ENCODE data around the gene DNMT1. TPM values are rescaled to one million over a fixed set of nuclear protein-coding genes. Genes with fewer than 3 reads are reported as not detected.
"Not testable (repeated sequence)": the region's sequence is repeated elsewhere in the genome, so short reads cannot be mapped to it uniquely, and the experiment has no call there.

The DNMT1 gene
- total RNA-seq, 2 donors from 2014 or later: 43.2 to 59.2 TPM

DNA sequence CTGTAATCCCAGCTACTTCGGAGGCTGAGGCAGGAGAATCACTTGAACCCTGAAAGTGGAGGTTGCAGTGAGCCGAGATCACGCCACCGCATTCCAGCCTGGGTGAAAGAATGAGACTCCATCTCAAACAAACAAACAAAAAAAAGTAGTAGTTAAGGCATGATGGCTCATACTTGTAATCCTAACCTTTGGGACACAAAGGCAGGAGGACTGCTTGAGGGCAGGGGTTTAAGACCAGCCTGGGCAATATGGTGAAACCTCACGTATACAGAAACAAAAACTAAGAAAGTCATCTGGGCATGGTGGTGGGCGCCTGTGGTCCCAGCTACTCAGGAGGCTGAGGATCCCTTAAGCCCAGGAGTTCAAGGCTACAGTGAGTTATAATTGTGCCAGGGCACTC lies 1.8 kb downstream of the DNMT1 start:
- intact Hi-C loops (cut with DNase I): loop anchor here in 1 of 2 donors (5.0 kb wide), 1 partner anchor 39 kb away; the partner anchor contains the start of gene S1PR2
- no peak for DNase-seq (ENCODE audit: low spot score)

DNA sequence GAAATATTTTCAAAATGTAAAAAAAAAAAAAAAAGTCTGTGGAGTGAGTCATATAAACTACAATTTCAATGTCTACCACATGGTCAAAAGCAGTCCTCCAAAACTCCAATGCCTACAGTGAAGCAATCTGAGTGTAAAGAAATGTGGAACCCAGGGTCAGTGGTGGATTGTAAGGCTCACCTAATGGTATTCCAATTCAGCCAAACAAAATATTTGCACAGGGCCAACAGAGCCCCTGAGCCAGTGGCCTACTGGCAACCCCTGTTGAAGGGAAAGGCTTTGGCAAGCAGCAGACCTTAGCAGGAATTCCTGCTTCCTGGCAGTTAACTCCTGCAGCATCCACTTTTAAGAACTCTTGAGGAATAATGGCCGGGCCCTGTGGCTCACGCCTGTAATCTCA lies 3.4 kb downstream of the DNMT1 start:
- DNase-seq (ENCODE audit: low spot score): no peak
- intact Hi-C loops (cut with DNase I): loop anchor here in 1 of 2 donors (5.0 kb wide), 1 partner anchor 41 kb away; the partner anchor contains the start of gene S1PR2

DNA sequence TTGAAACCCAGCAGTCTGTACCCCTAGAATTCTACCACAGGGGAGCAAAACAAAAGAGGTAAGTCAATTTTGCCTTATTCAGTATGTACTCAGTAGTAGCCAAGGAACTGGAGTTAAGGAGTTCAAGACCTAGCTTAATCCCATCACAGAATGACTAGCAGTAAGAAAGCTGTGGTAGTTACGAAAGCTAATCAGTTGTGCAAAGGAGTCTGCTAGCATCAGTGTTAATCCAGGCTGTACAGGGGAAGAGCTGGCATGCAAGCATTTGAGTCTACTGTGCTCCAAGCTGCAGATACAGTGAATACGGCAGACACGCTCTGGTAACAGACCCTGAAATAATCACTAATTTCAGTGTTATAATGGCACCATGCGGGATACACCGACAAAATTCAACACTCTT lies 4.7 kb downstream of the DNMT1 start:
- intact Hi-C loops (cut with DNase I): loop anchor here in 1 of 2 donors (5.0 kb wide), 1 partner anchor 42 kb away; the partner anchor contains the start of gene S1PR2
- no peak for DNase-seq (ENCODE audit: low spot score)

DNA sequence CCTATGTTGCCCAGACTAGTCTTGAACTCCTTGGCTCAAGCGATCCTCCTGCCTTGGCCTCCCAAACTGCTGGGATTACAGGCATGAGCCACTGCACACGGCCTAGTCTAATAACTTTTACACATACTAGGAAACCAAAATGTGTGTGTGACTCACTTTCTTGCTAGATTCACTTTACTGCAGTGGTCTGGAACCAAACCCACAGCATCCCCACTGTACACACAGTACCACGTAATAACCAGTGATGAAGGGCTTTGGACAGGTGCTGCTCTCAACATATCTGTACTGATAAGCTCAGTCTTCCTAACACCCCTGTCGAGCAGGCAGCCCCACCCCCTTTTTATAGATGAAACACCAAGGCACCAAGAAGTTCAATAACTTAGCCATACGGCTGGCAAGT lies 5.1 kb downstream of the DNMT1 start:
- intact Hi-C loops (cut with DNase I): loop anchor here in 1 of 2 donors (5.0 kb wide), 1 partner anchor 43 kb away; the partner anchor contains the start of gene S1PR2
- no peak for DNase-seq (ENCODE audit: low spot score)

DNA sequence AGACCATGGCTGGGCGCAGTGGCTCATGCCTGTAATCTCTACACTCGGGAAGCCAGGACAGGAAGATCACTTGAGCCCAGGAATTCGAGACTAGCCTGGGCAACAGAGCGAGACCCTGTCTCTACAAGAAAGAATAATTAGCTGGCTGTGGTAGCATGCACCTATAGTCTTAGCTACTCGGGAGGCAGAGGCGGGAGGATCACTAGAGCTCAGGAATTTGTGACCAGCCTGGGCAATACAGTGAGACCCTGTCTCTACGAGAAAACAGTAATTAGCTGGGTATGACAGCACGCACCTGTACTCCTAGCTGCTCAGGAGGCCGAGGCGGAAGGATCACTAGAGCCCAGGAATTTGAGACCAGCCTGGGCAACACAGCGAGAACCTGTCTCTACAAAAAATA lies 7.4 kb downstream of the DNMT1 start:
- intact Hi-C loops (cut with DNase I): no loop called here
- DNase-seq (ENCODE audit: low spot score): no peak

DNA sequence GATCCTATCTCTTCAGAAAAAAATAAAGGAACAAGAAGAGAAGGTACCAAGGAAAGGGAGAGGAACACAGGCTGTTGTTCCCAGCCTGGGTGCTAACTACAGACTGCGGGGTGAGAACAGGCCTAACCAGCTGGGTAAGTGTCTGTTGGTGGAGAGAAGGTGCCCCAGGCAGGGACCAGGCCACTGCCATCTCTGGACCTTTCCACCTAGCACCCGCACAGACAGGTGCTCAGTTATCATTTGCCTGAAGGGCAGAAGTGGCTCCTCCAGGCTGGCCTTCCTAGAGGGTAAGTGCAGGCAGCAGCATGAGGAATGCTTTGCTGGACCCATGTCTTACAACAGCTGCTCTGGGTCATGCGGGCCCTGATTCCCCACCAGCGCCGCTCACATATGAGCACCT lies 10.1 kb downstream of the DNMT1 start:
- no peak for DNase-seq (ENCODE audit: low spot score)
- intact Hi-C loops (cut with DNase I): no loop called here

DNA sequence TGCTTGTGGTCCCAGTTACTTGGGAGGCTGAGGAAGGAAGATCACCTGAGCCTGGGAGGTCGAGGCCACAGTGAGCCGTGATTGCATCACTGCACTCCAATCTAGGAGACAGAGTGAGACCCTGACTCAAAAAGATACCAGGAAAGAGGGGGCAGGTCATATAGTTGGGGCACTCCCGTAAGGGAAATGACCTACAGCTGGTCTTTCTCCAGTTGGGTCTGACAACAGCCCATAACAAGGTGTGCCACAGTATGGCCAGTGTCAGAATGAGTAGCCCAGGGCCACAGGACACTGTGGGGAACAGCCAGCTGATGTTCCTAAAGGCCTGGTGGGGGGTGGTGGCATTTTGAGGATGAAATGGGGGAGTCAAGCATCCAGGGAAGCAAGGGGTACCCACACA lies 10.8 kb downstream of the DNMT1 start:
- no peak for DNase-seq (ENCODE audit: low spot score)
- intact Hi-C loops (cut with DNase I): no loop called here

DNA sequence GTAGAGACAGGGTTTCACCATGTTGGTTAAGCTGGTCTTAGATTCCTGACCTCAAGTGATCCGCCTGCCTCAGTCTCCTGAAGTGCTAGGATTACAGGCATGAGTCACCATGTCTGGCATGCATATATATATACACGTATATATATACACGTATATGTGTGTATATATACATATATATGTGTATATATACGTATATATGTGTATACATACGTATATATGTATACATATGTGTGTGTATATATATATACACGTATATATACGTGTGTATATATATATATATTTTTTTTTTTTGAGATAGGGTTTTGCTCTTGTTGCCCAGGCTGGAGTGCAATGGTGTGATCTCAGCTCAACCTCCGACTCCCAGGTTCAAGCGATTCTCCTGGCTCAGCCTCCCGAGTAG lies 11.9 kb downstream of the DNMT1 start:
- intact Hi-C loops (cut with DNase I): no loop called here
- DNase-seq (ENCODE audit: low spot score): no peak

DNA sequence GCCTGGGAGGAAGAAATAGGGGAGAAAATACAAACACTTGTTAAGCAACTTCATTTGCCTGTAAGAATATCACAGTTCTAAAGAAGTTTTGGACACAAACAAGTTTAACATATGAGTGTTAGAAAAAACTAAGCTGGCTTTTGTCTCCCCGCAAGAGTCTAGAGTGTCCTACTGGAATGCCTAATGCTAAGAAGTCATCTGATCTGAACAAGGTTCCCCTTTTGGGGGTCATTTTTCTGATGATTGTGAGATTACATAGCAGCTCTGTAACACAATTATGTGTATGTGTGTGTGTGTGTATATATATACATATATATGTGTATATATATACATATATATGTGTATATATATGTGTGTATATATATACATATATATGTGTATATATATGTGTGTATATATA lies 12.7 kb downstream of the DNMT1 start:
- intact Hi-C loops (cut with DNase I): no loop called here

DNA sequence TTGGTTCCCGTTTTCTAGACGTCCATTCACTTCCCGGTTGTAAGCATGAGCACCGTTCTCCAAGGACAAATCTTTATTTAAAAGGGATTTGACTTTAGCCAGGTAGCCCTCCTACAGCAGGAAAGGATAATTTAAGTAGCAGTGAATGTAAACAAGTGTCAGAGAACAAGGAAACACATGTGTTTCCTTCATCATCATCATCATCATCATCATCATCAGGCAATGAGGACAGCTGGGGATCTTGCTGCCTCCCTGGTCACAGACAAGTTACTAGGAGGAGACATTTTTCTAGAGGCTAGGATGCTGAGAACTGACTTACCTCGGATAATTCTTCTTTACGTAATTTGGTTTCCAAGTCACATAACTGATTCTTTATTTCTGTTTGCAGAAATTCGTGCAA lies 14.3 kb downstream of the DNMT1 start:
- intact Hi-C loops (cut with DNase I): no loop called here
- DNase-seq (ENCODE audit: low spot score): no peak

More for the DNA sequence above, 12.7 kb downstream of the DNMT1 start:
- no peak for DNase-seq (ENCODE audit: low spot score)

DNA sequence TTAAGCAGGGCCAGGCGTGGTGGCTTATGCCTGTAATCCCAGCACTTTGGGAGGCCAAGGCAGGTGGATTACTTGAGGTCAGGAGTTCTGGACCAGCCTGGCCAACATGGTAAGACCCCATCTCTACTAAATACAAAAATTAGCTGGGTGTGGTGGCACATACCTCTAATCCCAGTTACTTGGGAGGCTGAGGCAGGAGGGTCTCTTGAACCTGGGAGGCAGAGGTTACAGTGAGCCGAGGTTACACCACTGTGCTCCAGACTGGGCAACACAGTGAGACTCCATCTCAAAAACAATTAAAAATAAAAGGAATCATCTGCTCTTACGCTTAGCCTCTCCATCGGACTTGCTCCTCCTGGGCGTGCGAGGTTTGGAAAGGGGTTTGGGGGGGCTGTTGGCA lies 14.7 kb downstream of the DNMT1 start:
- intact Hi-C loops (cut with DNase I); DNase-seq (ENCODE audit: low spot score): not testable (repeated sequence)

DNA sequence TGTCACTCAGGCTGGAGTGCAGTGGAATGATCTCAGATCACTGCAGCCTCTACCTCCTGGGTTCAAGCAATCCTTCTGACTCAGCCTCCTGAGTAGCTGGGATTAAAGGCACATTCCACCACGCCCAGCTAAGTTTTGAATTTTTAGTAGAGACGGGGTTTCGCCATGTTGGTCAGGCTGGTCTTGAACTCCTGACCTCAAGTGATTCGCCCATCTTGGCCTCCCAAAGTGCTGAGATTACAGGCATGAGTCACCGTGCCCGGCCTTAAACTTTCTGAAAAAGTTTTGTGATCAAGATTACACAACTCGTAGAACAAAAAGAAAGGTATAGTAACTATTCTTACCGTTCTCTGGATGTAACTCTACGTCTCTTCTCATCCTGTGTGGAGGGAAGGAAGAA lies 21.2 kb downstream of the DNMT1 start:
- intact Hi-C loops (cut with DNase I): no loop called here
- DNase-seq (ENCODE audit: low spot score): no peak

DNA sequence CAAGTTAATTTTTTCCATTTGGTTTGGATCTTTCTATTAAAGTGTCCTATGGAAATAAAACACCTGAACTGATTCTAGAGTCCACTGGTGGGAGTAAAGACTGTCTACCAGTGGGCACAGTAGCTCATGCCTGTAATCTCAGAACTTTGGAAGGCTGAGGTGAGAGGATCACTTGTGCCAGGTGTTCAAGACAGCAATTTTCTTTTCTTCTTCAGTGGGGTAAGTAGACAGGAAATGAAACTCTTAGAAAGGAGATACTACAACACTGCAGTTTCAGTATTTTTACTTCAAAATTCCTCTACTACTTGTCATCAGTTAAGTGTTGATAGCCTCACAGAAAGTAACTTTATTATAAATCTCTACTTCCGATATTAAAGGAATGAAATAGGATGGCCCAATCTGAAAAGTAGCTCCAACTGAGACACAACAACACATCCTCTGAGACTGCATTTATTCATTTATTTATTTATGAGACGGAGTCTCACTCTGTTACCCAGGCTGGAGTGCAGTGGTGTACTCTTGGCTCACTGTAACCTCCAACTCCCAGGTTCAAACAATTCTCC lies 26.3 kb downstream of the DNMT1 start:
- intact Hi-C loops (cut with DNase I): no loop called here
- no peak for DNase-seq (ENCODE audit: low spot score)

DNA sequence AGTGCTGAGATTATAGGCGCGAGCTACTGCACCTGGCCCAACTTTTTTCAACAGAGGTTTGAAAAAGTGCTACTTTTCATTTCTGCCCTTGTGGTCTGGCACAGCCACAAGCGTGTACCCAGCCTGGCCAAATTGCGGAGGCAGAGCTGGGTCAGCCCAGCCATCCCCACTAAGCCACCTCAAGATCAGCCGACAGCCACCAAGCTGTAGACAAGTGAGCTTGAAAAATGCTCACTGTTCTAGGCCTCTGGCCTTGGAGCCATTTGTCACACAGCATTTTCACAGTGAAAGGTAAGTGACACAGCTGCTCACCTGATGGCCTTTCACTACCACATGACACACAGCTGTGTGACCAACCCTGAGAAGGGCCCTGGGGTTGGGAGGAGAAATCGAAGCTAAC lies 27.3 kb downstream of the DNMT1 start:
- intact Hi-C loops (cut with DNase I): no loop called here
- no peak for DNase-seq (ENCODE audit: low spot score)

DNA sequence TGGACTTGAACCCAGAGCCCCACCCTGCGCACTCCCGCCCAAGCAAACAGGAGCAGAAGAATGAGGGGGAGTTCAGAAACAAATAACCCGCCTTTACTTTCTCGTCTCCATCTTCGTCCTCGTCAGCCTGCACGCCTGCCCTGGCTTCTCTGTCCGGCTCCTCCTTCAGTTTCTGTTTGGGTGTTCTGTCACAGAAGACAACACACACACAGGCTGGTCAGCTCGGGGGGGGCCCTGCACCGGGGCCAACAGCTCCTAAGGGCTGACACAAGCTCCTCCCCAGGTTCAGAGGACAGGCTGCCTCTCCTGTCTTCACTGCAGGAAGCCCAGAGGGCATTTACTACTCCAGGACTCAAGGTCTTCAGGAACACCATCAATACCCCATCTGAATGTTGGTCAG lies 28.3 kb downstream of the DNMT1 start:
- not testable (repeated sequence) for DNase-seq (ENCODE audit: low spot score)

DNA sequence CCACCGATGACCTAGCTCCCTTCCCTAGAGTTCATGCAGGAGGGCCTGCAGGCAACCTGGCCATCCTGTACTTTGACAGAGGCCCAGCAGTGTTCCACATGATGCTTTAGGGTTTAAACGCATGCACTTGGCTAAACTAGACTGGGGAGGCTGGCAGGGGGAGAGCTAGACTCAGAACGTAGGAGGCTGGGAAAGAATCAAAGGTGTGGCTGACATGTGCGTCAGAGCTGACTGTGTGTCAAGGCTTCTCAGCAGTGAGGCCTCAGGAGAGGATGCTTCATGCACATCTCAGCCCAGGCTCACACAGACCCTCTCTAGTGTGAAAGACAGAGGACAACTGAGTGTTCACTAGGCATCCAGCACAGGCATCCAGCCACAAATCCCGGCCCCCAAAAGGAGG lies 28.7 kb downstream of the DNMT1 start:
- DNase-seq (ENCODE audit: low spot score): no peak
- intact Hi-C loops (cut with DNase I): no loop called here

More for the DNA sequence above, 28.3 kb downstream of the DNMT1 start:
- intact Hi-C loops (cut with DNase I): not testable (repeated sequence)

DNA sequence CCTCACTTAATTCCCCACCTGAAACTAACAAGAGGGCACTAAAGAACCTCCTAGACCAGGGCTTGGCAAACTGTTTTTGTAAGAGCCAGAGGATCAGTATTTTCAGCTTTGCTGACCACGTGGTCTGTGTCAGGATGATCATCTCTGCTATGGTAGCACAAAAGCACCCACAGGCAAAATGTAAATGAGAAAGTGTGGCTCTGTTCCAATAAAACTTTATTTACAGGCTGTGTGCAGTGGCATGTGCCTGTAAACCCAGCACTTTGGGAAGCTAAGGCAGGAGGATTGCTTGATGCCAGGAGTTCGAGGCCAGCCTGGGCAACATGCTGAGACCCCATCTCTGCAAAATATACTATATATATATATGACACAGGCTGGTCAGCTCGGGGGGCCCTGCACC lies 31.2 kb downstream of the DNMT1 start:
- intact Hi-C loops (cut with DNase I): no loop called here
- DNase-seq (ENCODE audit: low spot score): no peak

DNA sequence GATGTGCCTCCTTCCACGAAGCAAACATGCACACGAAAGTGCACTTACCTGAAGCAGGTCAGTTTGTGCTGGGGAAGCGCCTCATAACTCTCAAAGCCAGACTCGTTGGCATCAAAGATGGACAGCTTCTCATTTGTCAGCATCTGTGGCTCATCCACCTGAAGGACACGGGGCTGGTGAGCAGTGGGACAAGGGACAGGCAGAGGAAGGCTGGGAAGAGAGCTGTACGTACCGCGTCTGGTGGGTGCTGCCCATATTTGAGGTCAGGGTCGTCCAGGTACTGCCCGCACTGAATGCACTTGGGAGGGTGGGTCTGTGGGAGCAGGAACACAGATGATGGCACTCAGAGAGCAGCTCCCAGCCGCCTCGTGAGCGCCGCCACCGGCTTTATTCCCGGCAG lies 35.1 kb downstream of the DNMT1 start:
- intact Hi-C loops (cut with DNase I): no loop called here
- DNase-seq (ENCODE audit: low spot score): no peak

DNA sequence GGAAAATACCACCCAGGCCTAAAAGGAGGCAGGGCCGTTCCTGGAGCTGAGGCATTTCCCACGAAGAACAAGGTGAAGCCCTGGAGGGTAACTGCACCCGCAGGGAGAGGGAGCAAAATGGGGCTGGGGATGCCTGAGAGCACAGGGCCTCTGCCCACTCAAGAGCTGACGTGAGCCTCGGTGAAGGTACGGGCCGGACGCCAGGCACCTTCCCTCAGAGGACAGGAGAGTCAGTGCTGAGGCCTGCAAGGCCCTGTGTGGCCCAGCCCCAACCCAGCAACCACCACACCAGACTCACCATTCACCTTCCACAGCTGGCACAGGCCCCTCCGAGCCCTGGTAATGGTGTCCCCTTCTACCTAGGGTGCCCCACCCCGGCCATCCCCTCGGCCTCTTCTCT lies 36.3 kb downstream of the DNMT1 start:
- intact Hi-C loops (cut with DNase I): no loop called here
- no peak for DNase-seq (ENCODE audit: low spot score)

DNA sequence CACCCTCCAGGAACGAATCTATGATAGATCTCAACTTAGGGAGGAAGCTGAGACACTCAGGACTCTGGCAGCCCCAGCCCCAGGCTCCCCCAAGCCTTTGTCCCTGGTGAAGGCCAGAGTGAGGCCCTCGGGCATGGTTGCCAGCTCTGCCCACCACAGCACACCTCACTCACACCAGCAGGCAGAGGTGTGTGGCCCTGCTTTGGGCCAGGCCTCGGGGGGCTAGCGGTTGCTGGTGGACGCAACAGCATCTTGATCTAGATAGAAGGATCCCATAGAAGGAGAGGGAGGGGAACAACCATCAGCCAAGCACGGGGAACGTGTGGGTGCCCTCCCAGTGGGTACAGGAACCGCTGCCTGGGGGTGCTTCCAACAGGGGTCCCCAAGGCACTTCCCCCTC lies 36.7 kb downstream of the DNMT1 start:
- DNase-seq (ENCODE audit: low spot score): no peak
- intact Hi-C loops (cut with DNase I): no loop called here

DNA sequence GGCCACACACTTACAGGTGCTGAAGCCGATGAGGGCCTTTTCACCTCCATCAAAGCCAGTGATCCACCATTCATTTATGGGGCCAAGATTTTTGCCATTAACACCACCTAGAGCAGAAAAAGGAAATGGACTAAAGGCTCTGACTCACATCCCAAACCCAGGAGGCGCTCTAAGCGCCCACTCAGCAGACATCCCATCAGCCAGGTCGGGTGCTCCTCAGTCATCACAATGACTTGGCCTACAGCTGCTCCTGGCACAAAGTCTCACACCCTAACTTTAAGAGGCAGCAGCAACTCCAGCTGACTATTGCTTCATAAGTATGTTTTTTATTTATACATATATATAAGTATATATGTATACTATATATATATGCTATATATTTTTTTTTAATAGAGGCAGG lies 38.9 kb downstream of the DNMT1 start:
- intact Hi-C loops (cut with DNase I): no loop called here
- no peak for DNase-seq (ENCODE audit: low spot score)

DNA sequence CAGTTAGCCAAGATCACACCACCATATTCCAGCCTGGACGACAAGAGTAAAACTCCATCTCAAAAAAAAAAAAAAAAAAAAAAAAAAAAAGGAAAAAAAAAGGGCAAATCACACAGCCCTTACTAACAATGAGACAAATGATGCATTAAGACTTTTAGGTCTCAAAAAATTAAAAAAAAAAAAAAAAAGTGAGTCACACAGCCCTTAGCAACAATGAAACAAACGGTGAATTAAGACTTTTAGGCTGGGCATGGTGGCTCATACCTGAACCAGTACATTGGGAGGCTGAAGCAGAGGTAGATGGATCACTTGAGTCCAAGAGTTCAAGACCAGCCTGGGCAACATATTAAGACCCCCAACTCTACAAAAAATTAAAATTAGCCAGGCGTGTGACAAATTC lies 42.7 kb downstream of the DNMT1 start:
- intact Hi-C loops (cut with DNase I): no loop called here
- no peak for DNase-seq (ENCODE audit: low spot score)

Measured in posterior vena cava (tissue), 2 donors.